ENCODE measurements around the gene SPATA31D1.

The SPATA31D1 gene

DNA sequence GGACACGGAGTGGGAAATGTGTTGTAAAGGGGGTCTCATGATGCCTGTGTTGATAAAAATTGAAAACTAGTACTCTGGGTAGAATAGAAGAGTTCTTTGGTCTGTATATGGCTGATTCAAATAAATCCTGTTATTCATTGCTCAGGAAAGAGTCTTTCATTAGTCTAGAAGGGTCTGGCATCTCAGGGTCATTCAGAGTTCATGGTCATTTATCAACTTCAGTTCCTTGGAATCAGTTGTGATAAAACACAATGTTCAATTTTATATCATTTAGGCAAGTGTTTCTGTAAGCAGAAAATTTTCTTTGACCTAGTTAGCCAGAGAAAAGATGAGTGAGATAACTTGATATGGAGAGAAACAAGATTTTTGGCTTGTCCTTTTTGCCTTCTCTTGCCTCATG, 36.3 kb downstream of the SPATA31D1 start:
- in situ Hi-C loops (cut with HindIII; ENCODE audit: low pct_ligation_motif_present, low sequenced_read_pairs), result no loop called here
- DNase-seq, result no peak
- H3K27ac ChIP-seq, result no peak overlapping the region

DNA sequence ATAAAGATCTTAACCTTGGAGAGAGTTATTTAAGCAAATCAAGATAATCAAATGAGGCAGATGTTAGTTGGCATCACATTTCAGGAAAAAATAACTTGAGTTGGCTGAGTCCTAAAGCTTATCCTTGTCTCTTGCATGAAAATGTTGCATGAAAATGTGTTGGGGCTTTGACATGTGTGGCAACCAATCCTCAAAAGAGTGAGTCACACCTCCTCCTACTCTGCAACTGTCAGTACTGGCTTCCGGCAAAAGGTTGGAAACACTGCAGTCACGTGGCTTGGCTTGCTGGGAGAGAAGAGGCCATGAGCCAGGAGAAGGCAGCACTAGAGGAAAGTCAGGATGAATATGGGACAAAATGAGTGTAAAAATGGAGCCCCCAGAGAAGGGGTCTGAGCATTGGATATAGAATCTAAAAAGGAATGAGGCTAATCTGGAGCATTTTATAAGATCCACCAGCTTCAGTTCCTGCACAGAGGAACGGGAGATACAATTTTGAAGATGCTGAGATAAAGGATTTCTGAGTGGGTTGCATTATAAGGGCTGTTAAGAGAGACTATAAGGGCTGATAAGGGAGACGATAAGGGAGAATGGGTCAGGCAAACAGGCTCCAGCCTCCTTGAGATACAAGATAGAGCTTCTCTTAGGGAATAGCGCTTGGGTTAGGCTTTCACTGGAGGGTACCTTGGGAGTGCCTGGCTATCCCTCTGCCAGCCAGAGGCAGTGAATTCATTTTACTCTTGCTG, 43.1 kb downstream of the SPATA31D1 start:
- TF ChIP-seq, protein P1, sequence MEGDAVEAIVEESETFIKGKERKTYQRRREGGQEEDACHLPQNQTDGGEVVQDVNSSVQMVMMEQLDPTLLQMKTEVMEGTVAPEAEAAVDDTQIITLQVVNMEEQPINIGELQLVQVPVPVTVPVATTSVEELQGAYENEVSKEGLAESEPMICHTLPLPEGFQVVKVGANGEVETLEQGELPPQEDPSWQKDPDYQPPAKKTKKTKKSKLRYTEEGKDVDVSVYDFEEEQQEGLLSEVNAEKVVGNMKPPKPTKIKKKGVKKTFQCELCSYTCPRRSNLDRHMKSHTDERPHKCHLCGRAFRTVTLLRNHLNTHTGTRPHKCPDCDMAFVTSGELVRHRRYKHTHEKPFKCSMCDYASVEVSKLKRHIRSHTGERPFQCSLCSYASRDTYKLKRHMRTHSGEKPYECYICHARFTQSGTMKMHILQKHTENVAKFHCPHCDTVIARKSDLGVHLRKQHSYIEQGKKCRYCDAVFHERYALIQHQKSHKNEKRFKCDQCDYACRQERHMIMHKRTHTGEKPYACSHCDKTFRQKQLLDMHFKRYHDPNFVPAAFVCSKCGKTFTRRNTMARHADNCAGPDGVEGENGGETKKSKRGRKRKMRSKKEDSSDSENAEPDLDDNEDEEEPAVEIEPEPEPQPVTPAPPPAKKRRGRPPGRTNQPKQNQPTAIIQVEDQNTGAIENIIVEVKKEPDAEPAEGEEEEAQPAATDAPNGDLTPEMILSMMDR (IDR thresholded peaks at IDR 0.05; ENCODE audit: low read depth, low read length, missing control alignments), result no peak
- in situ Hi-C loops (cut with HindIII; ENCODE audit: low pct_ligation_motif_present, low sequenced_read_pairs), result no loop called here
- peak; percentile 40 for DNase-seq
- Histone ChIP-seq H3K36me3 (replicated peaks) (no peaks in the 10 kb centered on the region), H3K27me3 (replicated peaks) (no peaks in the 10 kb centered on the region), H3K4me3 (ENCODE audit: low read depth, low read length) (no peak overlapping the region), H3K27ac (no peak overlapping the region)

More for the DNA sequence above, 36.3 kb downstream of the SPATA31D1 start:
- TF ChIP-seq, protein P1 (IDR thresholded peaks at IDR 0.05; ENCODE audit: low read depth, low read length, missing control alignments), result no peak
- H3K4me3 ChIP-seq (ENCODE audit: low read depth, low read length), result no peak overlapping the region
- H3K36me3 ChIP-seq (replicated peaks), result no peaks in the 10 kb centered on the region
- no peaks in the 10 kb centered on the region for H3K27me3 ChIP-seq (replicated peaks)

DNA sequence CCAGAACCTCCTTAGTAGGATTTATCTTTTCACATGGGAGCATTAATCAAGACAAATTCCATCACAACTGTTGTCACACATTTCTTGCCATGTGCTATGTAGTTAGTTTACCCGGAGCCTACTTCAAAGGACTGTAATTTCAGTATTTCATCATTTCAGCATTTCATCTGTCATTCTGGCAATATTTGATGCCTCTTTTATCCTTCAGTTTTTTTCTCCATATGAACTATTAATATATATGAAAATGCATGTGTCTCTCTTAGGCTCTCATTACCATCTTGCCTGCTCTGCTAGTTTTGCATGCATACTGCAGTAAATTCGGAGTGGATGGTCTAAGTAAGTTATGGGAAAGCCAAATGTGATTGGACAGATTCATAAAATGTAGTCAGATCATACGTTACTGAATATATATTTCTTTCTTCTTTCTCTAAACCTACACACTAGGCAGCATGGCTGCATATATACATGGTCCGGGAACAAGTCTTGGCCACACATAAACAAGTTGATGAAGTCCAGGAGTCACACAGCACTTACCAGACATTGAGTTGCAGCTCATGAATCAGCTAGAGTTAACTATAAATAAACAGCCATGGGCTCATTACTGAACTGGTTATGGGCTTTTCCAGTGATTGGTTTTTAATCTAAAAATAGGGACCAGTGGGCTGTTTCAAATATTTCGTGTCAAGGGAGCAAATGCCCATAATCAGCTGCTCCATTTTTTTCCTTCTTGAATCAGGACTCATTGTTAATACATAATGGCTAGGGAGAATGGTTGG, 46.6 kb downstream of the SPATA31D1 start:
- Histone ChIP-seq H3K27me3 (replicated peaks) (no peaks in the 10 kb centered on the region), H3K27ac (no peak overlapping the region), H3K36me3 (replicated peaks) (no peaks in the 10 kb centered on the region), H3K4me3 (ENCODE audit: low read depth, low read length) (no peak overlapping the region)
- TF ChIP-seq, protein P1 (IDR thresholded peaks at IDR 0.05; ENCODE audit: low read depth, low read length, missing control alignments), result no peak
- in situ Hi-C loops (cut with HindIII; ENCODE audit: low pct_ligation_motif_present, low sequenced_read_pairs), result no loop called here
- no peak for DNase-seq

DNA sequence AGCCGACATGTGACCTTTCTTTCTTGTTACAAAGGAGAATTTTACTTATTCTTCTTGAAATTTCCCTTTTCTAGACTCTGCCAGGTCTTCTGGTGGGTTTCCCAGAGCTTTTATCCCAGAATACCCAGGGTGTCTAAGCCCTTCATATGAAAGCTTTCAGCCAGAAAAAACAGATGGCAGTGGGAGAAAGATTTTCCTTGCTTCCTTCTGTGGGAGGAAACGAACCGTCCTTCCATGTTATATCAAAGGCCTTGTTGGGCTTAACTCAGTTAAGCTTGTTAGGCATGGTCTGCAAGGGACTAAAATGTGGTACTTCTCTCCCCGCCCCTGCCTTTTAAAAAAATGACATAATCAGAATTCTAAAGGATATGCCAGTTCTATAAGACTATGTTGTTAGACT, 47.5 kb downstream of the SPATA31D1 start:
- H3K27me3 ChIP-seq (replicated peaks), result no peaks in the 10 kb centered on the region
- H3K27ac ChIP-seq, result no peak overlapping the region
- DNase-seq, result no peak
- in situ Hi-C loops (cut with HindIII; ENCODE audit: low pct_ligation_motif_present, low sequenced_read_pairs), result no loop called here
- H3K36me3 ChIP-seq (replicated peaks), result no peaks in the 10 kb centered on the region
- TF ChIP-seq, protein P1 (IDR thresholded peaks at IDR 0.05; ENCODE audit: low read depth, low read length, missing control alignments), result no peak
- no peak overlapping the region for H3K4me3 ChIP-seq (ENCODE audit: low read depth, low read length)

DNA sequence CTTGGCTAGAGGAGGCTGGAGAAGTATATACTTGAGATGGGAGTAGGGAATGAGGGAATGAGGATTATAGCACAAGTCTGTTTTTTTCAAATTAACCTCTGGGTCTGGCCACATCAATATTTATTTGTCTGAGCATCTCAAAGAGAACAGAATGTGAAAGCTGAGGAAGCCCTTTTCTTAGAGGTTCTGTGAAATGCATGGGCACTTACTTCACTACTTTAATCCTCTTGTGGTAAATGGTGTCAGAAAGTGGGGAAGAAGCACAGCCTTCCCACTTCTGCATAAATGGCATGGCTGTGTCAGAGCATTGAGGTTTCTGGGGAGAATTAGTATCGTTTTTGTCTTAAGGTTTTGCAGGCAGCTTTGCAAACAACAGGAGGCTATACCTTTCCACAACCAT, 48.6 kb downstream of the SPATA31D1 start:
- no peaks in the 10 kb centered on the region for H3K27me3 ChIP-seq (replicated peaks)
- H3K36me3 ChIP-seq (replicated peaks), result no peaks in the 10 kb centered on the region
- in situ Hi-C loops (cut with HindIII; ENCODE audit: low pct_ligation_motif_present, low sequenced_read_pairs), result no loop called here
- no peak overlapping the region for H3K4me3 ChIP-seq (ENCODE audit: low read depth, low read length)
- TF ChIP-seq, protein P1 (IDR thresholded peaks at IDR 0.05; ENCODE audit: low read depth, low read length, missing control alignments), result no peak
- H3K27ac ChIP-seq, result no peak overlapping the region
- DNase-seq, result no peak

All from brain microvascular endothelial cell (primary cell).